Colonic mucosa (tissue), 4 donors: ENCODE results near the gene UBTD2. TPM values are rescaled to one million over a fixed set of nuclear protein-coding genes. Genes with fewer than 3 reads are reported as not detected.
A peak's percentile ranks its signal among the peaks of the same experiment; 100 is the strongest.

Experiments used
- DNase-seq: peaks from one replicate; pipeline ENCODE4 v3.0.0-alpha.2; 2020
- H3K27ac ChIP-seq: fragments of 200-600 bp; one replicate; pipeline ENCODE4 v1.8.0; 2021
- H3K27me3 ChIP-seq: fragments of 200-600 bp; one replicate; pipeline ENCODE4 v1.8.0; 2021
- H3K36me3 ChIP-seq: fragments of 200-600 bp; one replicate; pipeline ENCODE4 v1.8.0; 2021
- H3K4me1 ChIP-seq: fragments of 200-600 bp; one replicate; pipeline ENCODE4 v1.8.0; 2021; ENCODE audit warnings: mild to moderate bottlenecking
- H3K4me3 ChIP-seq: fragments of 200-600 bp; one replicate; pipeline ENCODE4 v1.8.0; 2021
- H3K9ac ChIP-seq, 2 donors: one replicate each; pipeline ENCODE4 v1.7.0; 2013; ENCODE audit warnings: control low read depth in 2 of 2, low read depth in 2 of 2, low read length in 2 of 2
- H3K9me3 ChIP-seq: fragments of 200-600 bp; one replicate; pipeline ENCODE4 v1.8.0; 2021
- intact Hi-C: fragments of 100-400 bp; cut with DNase I; formaldehyde crosslinking; loops from one replicate; pipeline ENCODE4 v1.14.1; 2022
- total RNA-seq, 2 donors: library from RNA; stranded (reverse); fragmentation: NEBNext Ultra II Directional in 1 of 2; extraction: Animal tissue kit (Norgen Biotek cat#: 25700) in 1 of 2; gene quantifications; one replicate each; pipeline ENCODE4 v1.2.1, GENCODE V29; 2021
- TF ChIP-seq, protein P1 (sequence below): fragments of 200-600 bp; IDR thresholded peaks from one replicate; pipeline ENCODE4 v1.8.0; 2022; ENCODE audit warnings: antibody characterized with exemption, mild to moderate bottlenecking
- donor health status: healthy.
- donor health status: DM: no; HTN: no; CAD: no.
- donor health status: DM: no; HTN: no; CAD: no.

The UBTD2 gene
- total RNA-seq, 2 donors from 2014 or later = 15.4 to 24.3 TPM

DNA sequence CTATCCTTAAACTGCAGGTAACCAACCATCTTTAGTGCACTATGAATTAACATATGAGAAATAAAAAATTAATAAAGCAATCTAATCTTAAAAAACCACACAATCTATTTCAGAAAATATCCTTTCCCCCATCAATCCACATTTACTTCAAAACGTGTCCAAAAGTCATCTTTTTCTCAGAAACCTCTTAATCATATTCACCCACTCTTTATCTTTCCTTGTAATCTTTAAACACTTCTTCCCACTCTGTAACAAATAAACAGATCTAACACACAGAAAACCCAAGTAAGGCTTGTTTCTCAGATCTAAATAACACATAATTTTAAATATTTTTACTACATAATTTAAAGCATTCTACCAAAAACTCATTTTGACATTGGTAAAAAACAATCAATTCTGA, 45.2 kb downstream of the UBTD2 start:
- Histone ChIP-seq H3K4me3 (no peak overlapping the region), H3K9me3 (no peaks in the 10 kb centered on the region), H3K9ac (no peak overlapping the region), H3K36me3 (no peaks in the 10 kb centered on the region), H3K27ac (no peak overlapping the region), H3K4me1 (no peaks in the 10 kb centered on the region), H3K27me3 (no peaks in the 10 kb centered on the region)
- DNase-seq = no peak
- TF ChIP-seq, protein P1, sequence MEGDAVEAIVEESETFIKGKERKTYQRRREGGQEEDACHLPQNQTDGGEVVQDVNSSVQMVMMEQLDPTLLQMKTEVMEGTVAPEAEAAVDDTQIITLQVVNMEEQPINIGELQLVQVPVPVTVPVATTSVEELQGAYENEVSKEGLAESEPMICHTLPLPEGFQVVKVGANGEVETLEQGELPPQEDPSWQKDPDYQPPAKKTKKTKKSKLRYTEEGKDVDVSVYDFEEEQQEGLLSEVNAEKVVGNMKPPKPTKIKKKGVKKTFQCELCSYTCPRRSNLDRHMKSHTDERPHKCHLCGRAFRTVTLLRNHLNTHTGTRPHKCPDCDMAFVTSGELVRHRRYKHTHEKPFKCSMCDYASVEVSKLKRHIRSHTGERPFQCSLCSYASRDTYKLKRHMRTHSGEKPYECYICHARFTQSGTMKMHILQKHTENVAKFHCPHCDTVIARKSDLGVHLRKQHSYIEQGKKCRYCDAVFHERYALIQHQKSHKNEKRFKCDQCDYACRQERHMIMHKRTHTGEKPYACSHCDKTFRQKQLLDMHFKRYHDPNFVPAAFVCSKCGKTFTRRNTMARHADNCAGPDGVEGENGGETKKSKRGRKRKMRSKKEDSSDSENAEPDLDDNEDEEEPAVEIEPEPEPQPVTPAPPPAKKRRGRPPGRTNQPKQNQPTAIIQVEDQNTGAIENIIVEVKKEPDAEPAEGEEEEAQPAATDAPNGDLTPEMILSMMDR = no peak
- intact Hi-C loops = no loop called here

DNA sequence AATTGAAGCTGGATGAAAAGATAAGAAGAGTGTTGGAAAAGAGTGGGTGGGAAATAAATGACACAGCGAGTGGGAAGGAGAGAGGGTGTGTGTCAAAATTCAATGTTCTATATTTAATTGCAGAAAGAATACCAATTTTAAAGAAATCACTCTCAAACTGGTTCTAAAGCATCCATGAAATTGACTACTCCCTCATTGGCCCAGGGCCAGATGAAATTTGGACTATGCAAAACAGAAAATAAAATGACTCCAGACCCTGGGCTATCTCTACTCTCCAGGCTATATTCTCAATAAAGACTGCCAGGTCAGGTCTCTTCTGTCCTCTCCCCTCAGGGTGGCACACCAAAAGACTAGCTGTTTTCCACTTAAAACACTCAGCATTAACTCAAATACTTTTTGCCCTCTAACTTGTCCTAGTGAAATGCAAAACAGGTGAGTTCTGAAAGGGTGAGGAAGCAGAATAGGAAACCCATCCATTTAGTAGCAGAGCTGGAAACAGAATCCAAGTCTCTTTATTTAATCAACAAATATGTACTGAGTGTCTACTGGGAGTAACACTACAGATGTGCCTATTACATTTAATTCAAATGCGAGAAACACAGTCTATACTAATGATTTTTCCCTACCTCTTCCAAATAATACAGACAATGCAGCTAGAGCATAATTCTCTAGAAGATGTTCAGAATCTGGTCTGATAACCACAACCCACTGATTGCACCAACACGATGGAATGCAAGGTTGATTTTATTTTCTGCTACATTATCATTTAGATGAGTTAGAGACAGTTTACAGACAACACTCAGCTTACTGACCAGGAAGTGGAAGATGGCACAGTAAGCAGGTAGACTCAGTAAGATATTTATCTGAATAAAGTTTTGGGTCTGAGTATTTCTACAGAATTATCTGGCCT, 47.5 kb downstream of the UBTD2 start:
- H3K27ac ChIP-seq = peak overlapping the region; percentile 72
- intact Hi-C loops = no loop called here

DNA sequence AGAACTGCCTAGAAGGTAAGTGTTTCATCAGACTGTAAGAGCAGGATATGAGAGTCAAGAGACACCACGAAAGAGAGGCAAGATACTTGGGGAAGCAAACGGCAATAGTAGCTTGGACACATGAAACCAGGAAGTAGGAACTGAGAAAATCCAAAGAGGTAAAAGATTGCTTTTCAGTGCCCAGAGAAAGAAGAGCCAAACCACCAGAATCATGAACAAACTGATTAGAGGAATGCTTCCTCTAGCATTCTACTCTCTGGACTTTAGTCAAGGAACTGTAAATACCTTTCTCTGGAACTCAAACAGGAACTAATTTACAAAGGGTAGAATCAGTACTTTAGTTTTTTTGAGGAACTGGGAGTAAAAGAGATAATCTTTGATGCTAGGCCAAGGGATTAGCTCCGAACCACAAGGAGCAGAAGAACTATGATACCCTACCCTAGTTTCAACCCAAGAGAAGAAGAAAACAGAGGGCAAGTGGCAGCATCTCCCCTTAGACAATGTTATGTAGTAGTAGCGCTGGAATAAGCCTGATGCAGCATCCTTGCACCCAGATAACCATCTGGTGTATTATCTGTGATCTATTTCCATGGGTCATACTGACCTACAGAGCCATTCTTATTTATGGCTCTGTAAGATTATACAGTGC, 48.3 kb downstream of the UBTD2 start:
- Histone ChIP-seq H3K9me3 (no peaks in the 10 kb centered on the region), H3K27me3 (no peaks in the 10 kb centered on the region), H3K27ac (peak overlapping the region; percentile 72), H3K9ac (peak overlapping the region in 1 of 2 donors; percentile 63), H3K36me3 (no peaks in the 10 kb centered on the region), H3K4me1 (no peaks in the 10 kb centered on the region), H3K4me3 (no peak overlapping the region)
- intact Hi-C loops = no loop called here
- TF ChIP-seq, protein P1 = no peak
- DNase-seq = no peak

More for the DNA sequence above, 47.5 kb downstream of the UBTD2 start:
- peak; percentile 87 for DNase-seq
- peak overlapping the region in 1 of 2 donors; percentile 63 for H3K9ac ChIP-seq
- H3K9me3 ChIP-seq = no peaks in the 10 kb centered on the region
- no peak overlapping the region for H3K4me3 ChIP-seq
- H3K4me1 ChIP-seq = no peaks in the 10 kb centered on the region
- TF ChIP-seq, protein P1 = no peak
- H3K27me3 ChIP-seq = no peaks in the 10 kb centered on the region
- H3K36me3 ChIP-seq = no peaks in the 10 kb centered on the region

DNA sequence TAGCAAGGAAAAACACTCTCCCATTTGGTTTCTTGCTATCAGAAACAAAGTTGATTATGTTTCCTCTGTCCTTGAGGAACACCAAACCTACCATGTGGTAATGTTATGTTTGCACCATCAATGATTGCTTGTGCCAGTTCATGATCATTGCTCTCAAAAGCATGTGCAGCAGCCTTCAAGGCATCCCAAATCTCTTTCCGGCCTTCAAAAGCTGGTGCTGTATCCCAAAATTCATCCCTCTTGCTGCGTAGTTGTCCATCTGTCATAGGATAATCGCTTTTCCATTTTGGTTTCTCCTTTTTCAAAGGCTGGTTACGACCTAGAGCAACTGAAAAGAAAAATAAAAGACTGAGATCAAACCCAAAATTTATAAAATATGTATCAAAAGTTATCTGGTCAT, 49.5 kb downstream of the UBTD2 start:
- Histone ChIP-seq H3K9me3 (no peaks in the 10 kb centered on the region), H3K9ac (no peak overlapping the region), H3K27ac (peak overlapping the region; percentile 72), H3K36me3 (no peaks in the 10 kb centered on the region), H3K4me3 (no peak overlapping the region), H3K27me3 (no peaks in the 10 kb centered on the region), H3K4me1 (no peaks in the 10 kb centered on the region)
- DNase-seq = no peak
- intact Hi-C loops = no loop called here
- TF ChIP-seq, protein P1 = no peak

DNA sequence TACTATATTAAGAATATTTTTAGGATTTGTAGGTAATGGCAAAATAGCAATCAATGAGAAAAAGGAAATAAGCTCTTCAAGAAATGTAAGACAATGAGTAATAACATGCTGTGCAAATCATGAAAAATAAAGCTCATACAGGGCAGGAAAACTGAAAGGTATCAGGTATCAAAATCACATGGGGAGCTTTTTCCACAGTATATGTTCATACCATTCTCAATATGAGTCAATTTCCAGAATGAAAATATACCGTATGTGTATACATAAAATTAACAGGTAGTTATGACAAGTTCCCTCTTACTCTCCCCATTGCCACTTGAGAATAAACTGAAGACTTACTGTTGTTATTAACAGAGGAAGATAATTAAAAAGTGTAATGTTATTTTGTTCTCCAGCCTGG, 53.7 kb downstream of the UBTD2 start:
- no peak for DNase-seq
- intact Hi-C loops = no loop called here
- no peaks in the 10 kb centered on the region for H3K4me1 ChIP-seq
- H3K36me3 ChIP-seq = no peaks in the 10 kb centered on the region
- H3K9me3 ChIP-seq = no peaks in the 10 kb centered on the region
- H3K27ac ChIP-seq = no peak overlapping the region
- TF ChIP-seq, protein P1 = no peak
- H3K27me3 ChIP-seq = no peaks in the 10 kb centered on the region
- H3K9ac ChIP-seq = no peak overlapping the region
- H3K4me3 ChIP-seq = no peak overlapping the region
